PFSK-1 (cell line): ENCODE results near the gene TRMT1.

Experiments
- POLR2AphosphoS5 ChIP-seq: IDR thresholded peaks from 2 replicates; pipeline ENCODE4 v1.6.1; 2012; ENCODE audit warnings: low read depth, mild to moderate bottlenecking, control low read depth, low read length, moderate library complexity
- SIN3A ChIP-seq: IDR thresholded peaks from 2 replicates; pipeline ENCODE4 v1.6.1; 2012; ENCODE audit warnings: mild to moderate bottlenecking, low read length, moderate library complexity, borderline replicate concordance; ENCODE audit not compliant: insufficient read depth
- TAF1 ChIP-seq: IDR thresholded peaks from 2 replicates; pipeline ENCODE4 v1.6.1; 2012; ENCODE audit warnings: low read length, control low read depth, borderline replicate concordance; ENCODE audit not compliant: insufficient read depth
- TF ChIP-seq, protein P1 (sequence below), 2 experiments: IDR thresholded peaks; 2 replicates each; pipeline versions ENCODE4 v1.6.1 to v1.8.0; 2011 to 2012; ENCODE audit warnings: low read depth in 2 of 2, low read length in 2 of 2, control low read depth in 1 of 2, inconsistent platforms in 1 of 2, mild to moderate bottlenecking in 1 of 2, moderate library complexity in 1 of 2; ENCODE audit not compliant: insufficient read depth in 1 of 2

DNA sequence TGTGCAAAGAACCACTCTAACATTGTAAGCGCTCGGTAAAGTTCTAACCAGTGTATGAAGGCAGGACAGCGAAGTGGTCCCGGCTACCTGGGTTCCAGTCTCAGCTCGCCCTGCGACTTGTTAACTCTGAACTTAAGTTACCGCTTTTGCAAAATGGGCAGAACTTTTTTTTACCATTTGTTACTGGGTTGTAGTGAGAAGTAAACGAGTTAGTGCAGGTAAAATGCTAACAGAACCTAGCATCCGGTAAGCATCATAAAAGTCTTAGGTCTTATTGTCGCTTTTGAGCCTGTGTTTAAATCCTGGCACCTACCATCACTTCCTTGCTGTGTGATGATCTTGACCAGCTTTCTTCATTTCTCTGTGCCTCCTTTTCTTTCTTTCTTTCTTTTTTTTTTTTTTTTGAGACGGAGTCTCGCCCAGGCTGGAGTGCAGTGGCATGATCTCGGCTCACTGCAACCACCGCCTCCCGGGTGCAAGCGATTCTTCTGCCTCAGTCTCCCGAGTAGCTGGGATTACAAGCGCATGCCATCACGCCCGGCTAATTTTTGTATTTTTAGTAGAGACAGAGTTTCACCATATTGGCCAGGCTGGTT lies 734 bp upstream of the TRMT1 start:
- TF ChIP-seq TAF1, result no peak
- no peak for TF ChIP-seq POLR2AphosphoS5
- TF ChIP-seq, protein P1, sequence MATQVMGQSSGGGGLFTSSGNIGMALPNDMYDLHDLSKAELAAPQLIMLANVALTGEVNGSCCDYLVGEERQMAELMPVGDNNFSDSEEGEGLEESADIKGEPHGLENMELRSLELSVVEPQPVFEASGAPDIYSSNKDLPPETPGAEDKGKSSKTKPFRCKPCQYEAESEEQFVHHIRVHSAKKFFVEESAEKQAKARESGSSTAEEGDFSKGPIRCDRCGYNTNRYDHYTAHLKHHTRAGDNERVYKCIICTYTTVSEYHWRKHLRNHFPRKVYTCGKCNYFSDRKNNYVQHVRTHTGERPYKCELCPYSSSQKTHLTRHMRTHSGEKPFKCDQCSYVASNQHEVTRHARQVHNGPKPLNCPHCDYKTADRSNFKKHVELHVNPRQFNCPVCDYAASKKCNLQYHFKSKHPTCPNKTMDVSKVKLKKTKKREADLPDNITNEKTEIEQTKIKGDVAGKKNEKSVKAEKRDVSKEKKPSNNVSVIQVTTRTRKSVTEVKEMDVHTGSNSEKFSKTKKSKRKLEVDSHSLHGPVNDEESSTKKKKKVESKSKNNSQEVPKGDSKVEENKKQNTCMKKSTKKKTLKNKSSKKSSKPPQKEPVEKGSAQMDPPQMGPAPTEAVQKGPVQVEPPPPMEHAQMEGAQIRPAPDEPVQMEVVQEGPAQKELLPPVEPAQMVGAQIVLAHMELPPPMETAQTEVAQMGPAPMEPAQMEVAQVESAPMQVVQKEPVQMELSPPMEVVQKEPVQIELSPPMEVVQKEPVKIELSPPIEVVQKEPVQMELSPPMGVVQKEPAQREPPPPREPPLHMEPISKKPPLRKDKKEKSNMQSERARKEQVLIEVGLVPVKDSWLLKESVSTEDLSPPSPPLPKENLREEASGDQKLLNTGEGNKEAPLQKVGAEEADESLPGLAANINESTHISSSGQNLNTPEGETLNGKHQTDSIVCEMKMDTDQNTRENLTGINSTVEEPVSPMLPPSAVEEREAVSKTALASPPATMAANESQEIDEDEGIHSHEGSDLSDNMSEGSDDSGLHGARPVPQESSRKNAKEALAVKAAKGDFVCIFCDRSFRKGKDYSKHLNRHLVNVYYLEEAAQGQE (IDR thresholded peaks at IDR 0.05; ENCODE audit: insufficient read depth in 1 of 2, low read depth in 2 of 2, low read length in 2 of 2), result no peak
- no peak for TF ChIP-seq SIN3A
